MCF 10A (cell line): ENCODE results near the gene AEBP1. TPM values are rescaled to one million over a fixed set of nuclear protein-coding genes. Genes with fewer than 3 reads are reported as not detected.

Experiments used
- BruUV-seq: library from RNA; stranded (reverse); fragments of 400-500 nt; replicated peaks from 2 replicates; lab custom pipeline; 2021; lab: Mats Ljungman, UMichigan
- CTCF ChIA-PET: fragments of 300-600 bp; sonication (Branson Sonifier 250); formaldehyde crosslinking; extraction: SDS; loops from one replicate; lab custom pipeline; 2021; ENCODE audit warnings: antibody characterized with exemption, inconsistent platforms; lab: Yijun Ruan, JAX
- POLR2A ChIA-PET: fragments of 300-600, 350-650 bp; sonication (Branson Sonifier 250); formaldehyde crosslinking; extraction: SDS; loops from one replicate; lab custom pipeline; 2020; ENCODE audit warnings: antibody characterized with exemption, inconsistent platforms; lab: Yijun Ruan, JAX
- DNase-seq: peaks from one replicate; pipeline ENCODE4 v3.0.0-alpha.2; 2018; ENCODE audit not compliant: unreplicated experiment
- H3K27ac Mint-ChIP-seq: one replicate; pipeline ENCODE4 v1.8.0; 2022; ENCODE audit warnings: mild to moderate bottlenecking, low read depth, mixed read lengths; ENCODE audit not compliant: unreplicated experiment
- H3K27me3 Mint-ChIP-seq: one replicate; pipeline ENCODE4 v1.8.0; 2022; ENCODE audit warnings: mixed read lengths; ENCODE audit not compliant: insufficient read depth, unreplicated experiment
- H3K36me3 Mint-ChIP-seq: one replicate; pipeline ENCODE4 v1.8.0; 2022; ENCODE audit warnings: mild to moderate bottlenecking, moderate library complexity, mixed read lengths; ENCODE audit not compliant: insufficient read depth, unreplicated experiment
- H3K4me1 Mint-ChIP-seq: one replicate; pipeline ENCODE4 v1.8.0; 2022; ENCODE audit warnings: mixed read lengths; ENCODE audit not compliant: insufficient read depth, unreplicated experiment
- H3K4me3 Mint-ChIP-seq: one replicate; pipeline ENCODE4 v1.8.0; 2022; ENCODE audit warnings: mild to moderate bottlenecking, moderate library complexity, mixed read lengths; ENCODE audit not compliant: unreplicated experiment
- H3K9me3 Mint-ChIP-seq: one replicate; pipeline ENCODE4 v1.8.0; 2022; ENCODE audit warnings: mixed read lengths; ENCODE audit not compliant: unreplicated experiment
- CTCF ChIP-seq: fragments of 200-600 bp; IDR thresholded peaks from one replicate; pipeline ENCODE4 v1.8.0; 2022; ENCODE audit warnings: antibody characterized with exemption, mild to moderate bottlenecking; ENCODE audit not compliant: unreplicated experiment
- intact Hi-C: fragments of 100-400 bp; cut with micrococcal nuclease; formaldehyde crosslinking; loops from 2 replicates; pipeline ENCODE4 v1.14.1; 2022
- total RNA-seq: library from RNA; stranded (reverse); gene quantifications from 2 replicates; pipeline ENCODE4 v1.2.3, GENCODE V29; 2022

The AEBP1 gene
- total RNA-seq, 1 experiment from 2014 or later, result not detected

- peaks cover 7% of the 10 kb centered on the region for H3K36me3 Mint-ChIP-seq
These were observed 4.5 kb upstream of the AEBP1 start for GRCh38 chr7:44099669-44100068.

GRCh38 chr7:44100458-44101302 lies 3.5 kb upstream of the AEBP1 start:
- POLR2A ChIA-PET, result no interaction called here
- Mint-ChIP-seq H3K4me1 (peaks cover 23% of the 10 kb centered on the region), H3K9me3 (no peaks in the 10 kb centered on the region), H3K4me3 (no peak overlapping the region), H3K36me3 (peaks cover 7% of the 10 kb centered on the region), H3K27me3 (no peaks in the 10 kb centered on the region), H3K27ac (no peak overlapping the region)
- TF ChIP-seq CTCF, result no peak
- no TSS peak for BruUV-seq
- CTCF ChIA-PET, result no interaction called here
- DNase-seq, result no peak
- intact Hi-C loops, result no loop called here

More at GRCh38 chr7:44099669-44100068, 4.5 kb upstream of the AEBP1 start:
- POLR2A ChIA-PET, result interaction anchor here (0.9 kb wide), 1 partner anchor 31 kb away, joined by 5 read pairs; no protein-coding TSS in a partner anchor
- intact Hi-C loops, result no loop called here
- Mint-ChIP-seq H3K4me3 (no peak overlapping the region), H3K27me3 (no peaks in the 10 kb centered on the region), H3K27ac (no peak overlapping the region), H3K4me1 (peaks cover 19% of the 10 kb centered on the region), H3K9me3 (no peaks in the 10 kb centered on the region)
- DNase-seq, result no peak
- no TSS peak for BruUV-seq
- CTCF ChIA-PET, result no interaction called here
- TF ChIP-seq CTCF, result no peak

GRCh38 chr7:44101303-44101965 lies 2.7 kb upstream of the AEBP1 start:
- ChIA-PET POLR2A (interaction anchor here (0.6 to 1.6 kb wide), 2 partner anchors 16 to 57 kb away, joined by 3 to 6 read pairs; partner anchors contain the start of gene DBNL), CTCF (no interaction called here)
- Mint-ChIP-seq H3K4me1 (peaks cover 25% of the 10 kb centered on the region), H3K36me3 (peaks cover 2% of the 10 kb centered on the region), H3K4me3 (no peak overlapping the region), H3K27me3 (no peaks in the 10 kb centered on the region), H3K27ac (no peak overlapping the region), H3K9me3 (no peaks in the 10 kb centered on the region)
- no peak for DNase-seq
- BruUV-seq, result no TSS peak
- no peak for TF ChIP-seq CTCF
- intact Hi-C loops, result no loop called here
